Thyroid gland (tissue), 4 donors: ENCODE results near the gene ZNF576. TPM values are rescaled to one million over a fixed set of nuclear protein-coding genes. Genes with fewer than 3 reads are reported as not detected.

ENCODE experiments used
- DNase-seq, 2 donors: peaks; one replicate each; pipeline ENCODE4 v3.0.0-alpha.2; 2019
- H3K27ac ChIP-seq, 3 donors: fragments of 200-600 bp; sonication (generic); 1 replicate in 2 of 3; 2 replicates in 1 of 3; pipeline ENCODE4 v1.5.1; 2016 to 2019; ENCODE audit warnings: mild to moderate bottlenecking in 1 of 3, moderate library complexity in 1 of 3
- H3K27me3 ChIP-seq: fragments of 200-600 bp; sonication (generic); one replicate; pipeline ENCODE4 v1.5.1; 2019
- H3K36me3 ChIP-seq, 2 donors: fragments of 200-600 bp; sonication (generic); one replicate each; pipeline ENCODE4 v1.5.1; 2016 to 2019
- H3K4me1 ChIP-seq, 2 donors: fragments of 200-600 bp; sonication (generic); one replicate each; pipeline ENCODE4 v1.5.1; 2017 to 2019
- H3K4me3 ChIP-seq, 3 donors: fragments of 200-600 bp; sonication (generic); replicated peaks in 1 of 3; 1 replicate in 2 of 3; 2 replicates in 1 of 3; pipeline ENCODE4 v1.5.1; 2016; ENCODE audit warnings: mild to moderate bottlenecking in 1 of 3
- H3K9me3 ChIP-seq: fragments of 200-600 bp; sonication (generic); one replicate; pipeline ENCODE4 v1.5.1; 2017
- CTCF ChIP-seq, 6 experiments: fragments of 200-600 bp in 3 of 6; fragments of 450-650 bp in 3 of 6; sonication (generic) in 3 of 6; IDR thresholded peaks; one replicate each; pipeline ENCODE4 v1.5.1; 2016 to 2019; ENCODE audit warnings: antibody characterized with exemption in 6 of 6, mild to moderate bottlenecking in 2 of 6, inconsistent platforms in 1 of 6, moderate library complexity in 1 of 6
- POLR2A ChIP-seq, 2 donors: fragments of 450-650 bp; IDR thresholded peaks; one replicate each; pipeline ENCODE4 v1.6.1; 2017; ENCODE audit warnings: antibody characterized with exemption in 2 of 2, mild to moderate bottlenecking in 2 of 2, moderate library complexity in 1 of 2
- WGBS, 2 donors: methylation state at CpG; one replicate each; pipeline ENCODE4 v1.1.5; 2017; 5-methylcytosine and 5-hydroxymethylcytosine counted together
- intact Hi-C: fragments of 100-400 bp; cut with DNase I; formaldehyde crosslinking; loops from one replicate; pipeline ENCODE4 v1.15.1; 2023
- total RNA-seq, 4 donors: library from RNA; depleted of rRNA; stranded (reverse); fragments of >200 nt; gene quantifications; one replicate each; pipeline ENCODE4 v1.2.3, GENCODE V29; 2016

Gene ZNF576
- total RNA-seq, 4 donors from 2014 or later: 15.7 to 23.5 (median 17.9) TPM

- no peak overlapping the region for H3K27ac ChIP-seq
- no peaks in the 10 kb centered on the region for H3K9me3 ChIP-seq
- no peaks in the 10 kb centered on the region for H3K4me1 ChIP-seq
- H3K27me3 ChIP-seq: no peaks in the 10 kb centered on the region
- DNase-seq: no peak
- no peak overlapping the region for H3K4me3 ChIP-seq
- peaks cover 21 to 24% of the 10 kb centered on the region in 2 donors for H3K36me3 ChIP-seq
- intact Hi-C loops: no loop called here
- WGBS, 2 donors: 100% methylated on average over 2 of the region's 3 CpGs; no CpG with 5 or more reads in 1 of the 2 donors
- TF ChIP-seq CTCF (IDR thresholded peaks at IDR 0.05) (no peak), POLR2A (IDR thresholded peaks at IDR 0.05) (no peak)
These were observed 43.8 kb upstream of the ZNF576 start for GRCh38 chr19:43552616-43553015.

- no peak for DNase-seq
- no peak overlapping the region for H3K4me3 ChIP-seq
- peaks cover 24 to 25% of the 10 kb centered on the region in 2 donors for H3K36me3 ChIP-seq
- H3K9me3 ChIP-seq: no peaks in the 10 kb centered on the region
- H3K4me1 ChIP-seq: no peaks in the 10 kb centered on the region
- 89 to 94% methylated on average over 2 to 4 of the region's 4 CpGs for WGBS, 2 donors
- no peak overlapping the region for H3K27ac ChIP-seq
- TF ChIP-seq POLR2A (IDR thresholded peaks at IDR 0.05): no peak
- no peak for TF ChIP-seq CTCF (IDR thresholded peaks at IDR 0.05)
- intact Hi-C loops: no loop called here
- no peaks in the 10 kb centered on the region for H3K27me3 ChIP-seq
These were observed 42.7 kb upstream of the ZNF576 start for GRCh38 chr19:43553656-43554055.

- Histone ChIP-seq H3K27ac (no peak overlapping the region), H3K27me3 (no peaks in the 10 kb centered on the region), H3K4me3 (no peak overlapping the region), H3K36me3 (peaks cover 24 to 25% of the 10 kb centered on the region in 2 donors), H3K4me1 (no peaks in the 10 kb centered on the region), H3K9me3 (no peaks in the 10 kb centered on the region)
- DNase-seq: no peak
- intact Hi-C loops: no loop called here
- WGBS, 2 donors: 96 to 98% methylated on average over 15 of the region's 15 CpGs
- TF ChIP-seq CTCF (IDR thresholded peaks at IDR 0.05) (no peak), POLR2A (IDR thresholded peaks at IDR 0.05) (no peak)
These were observed 42.0 kb upstream of the ZNF576 start for GRCh38 chr19:43554317-43554895.

GRCh38 chr19:43555185-43555770 is 41.1 kb upstream of the ZNF576 start:
- WGBS, 2 donors: 48 to 50% methylated on average over 8 of the region's 8 CpGs
- Histone ChIP-seq H3K27ac (no peak overlapping the region), H3K4me1 (no peaks in the 10 kb centered on the region), H3K27me3 (no peaks in the 10 kb centered on the region), H3K9me3 (no peaks in the 10 kb centered on the region), H3K36me3 (peaks cover 19 to 34% of the 10 kb centered on the region in 2 donors), H3K4me3 (no peak overlapping the region)
- intact Hi-C loops: no loop called here
- TF ChIP-seq POLR2A (IDR thresholded peaks at IDR 0.05) (no peak), CTCF (IDR thresholded peaks at IDR 0.05) (peak in 5 of 6 experiments; percentile 16 to 61 (median 30))
- DNase-seq: peak; percentile 47 to 57

GRCh38 chr19:43560687-43561086 is 35.7 kb upstream of the ZNF576 start:
- Histone ChIP-seq H3K4me3 (no peak overlapping the region), H3K4me1 (no peaks in the 10 kb centered on the region), H3K27ac (no peak overlapping the region), H3K36me3 (peaks cover 0 to 18% of the 10 kb centered on the region in 2 donors), H3K9me3 (no peaks in the 10 kb centered on the region), H3K27me3 (no peaks in the 10 kb centered on the region)
- DNase-seq: no peak
- intact Hi-C loops: no loop called here
- 93 to 94% methylated on average over 4 to 6 of the region's 6 CpGs for WGBS, 2 donors
- TF ChIP-seq CTCF (IDR thresholded peaks at IDR 0.05) (no peak), POLR2A (IDR thresholded peaks at IDR 0.05) (no peak)
